ENCODE measurements around the gene LRRC1.

DNA sequence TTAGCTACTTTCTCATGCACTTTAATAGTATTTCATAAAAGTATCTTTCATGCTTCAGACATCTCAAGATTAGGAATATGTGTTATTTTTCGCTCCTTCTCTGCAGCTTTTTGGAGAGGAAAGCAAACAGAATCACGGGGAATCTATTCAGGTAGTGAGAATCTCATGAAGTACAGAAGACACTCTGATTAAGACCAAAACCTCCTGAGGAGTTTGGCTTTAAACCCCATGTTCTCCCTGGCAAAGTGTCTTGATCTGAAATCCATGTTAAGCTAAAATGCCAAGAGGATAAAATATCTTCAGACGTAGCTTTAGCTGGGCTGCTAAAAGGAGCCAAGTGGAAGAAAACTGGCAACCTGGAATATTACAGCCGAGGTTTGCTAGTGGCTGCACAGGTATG lies 149.3 kb downstream of the LRRC1 start:
- TF ChIP-seq CTCF (IDR thresholded peaks at IDR 0.05): no peak
- no peak for TF ChIP-seq POLR2A (IDR thresholded peaks at IDR 0.05)
